HPDE6-E6E7 (cell line): ENCODE measurements around the gene MDN1.
A peak's percentile ranks its signal among the peaks of the same experiment; 100 is the strongest.
"Not testable (repeated sequence)": the region's sequence is repeated elsewhere in the genome, so short reads cannot be mapped to it uniquely, and the experiment has no call there.

Experiments used
- DNase-seq: peaks from one replicate; pipeline ENCODE4 v3.0.0; 2011; ENCODE audit warnings: missing footprints; ENCODE audit errors: extremely low spot score

Gene MDN1

DNA sequence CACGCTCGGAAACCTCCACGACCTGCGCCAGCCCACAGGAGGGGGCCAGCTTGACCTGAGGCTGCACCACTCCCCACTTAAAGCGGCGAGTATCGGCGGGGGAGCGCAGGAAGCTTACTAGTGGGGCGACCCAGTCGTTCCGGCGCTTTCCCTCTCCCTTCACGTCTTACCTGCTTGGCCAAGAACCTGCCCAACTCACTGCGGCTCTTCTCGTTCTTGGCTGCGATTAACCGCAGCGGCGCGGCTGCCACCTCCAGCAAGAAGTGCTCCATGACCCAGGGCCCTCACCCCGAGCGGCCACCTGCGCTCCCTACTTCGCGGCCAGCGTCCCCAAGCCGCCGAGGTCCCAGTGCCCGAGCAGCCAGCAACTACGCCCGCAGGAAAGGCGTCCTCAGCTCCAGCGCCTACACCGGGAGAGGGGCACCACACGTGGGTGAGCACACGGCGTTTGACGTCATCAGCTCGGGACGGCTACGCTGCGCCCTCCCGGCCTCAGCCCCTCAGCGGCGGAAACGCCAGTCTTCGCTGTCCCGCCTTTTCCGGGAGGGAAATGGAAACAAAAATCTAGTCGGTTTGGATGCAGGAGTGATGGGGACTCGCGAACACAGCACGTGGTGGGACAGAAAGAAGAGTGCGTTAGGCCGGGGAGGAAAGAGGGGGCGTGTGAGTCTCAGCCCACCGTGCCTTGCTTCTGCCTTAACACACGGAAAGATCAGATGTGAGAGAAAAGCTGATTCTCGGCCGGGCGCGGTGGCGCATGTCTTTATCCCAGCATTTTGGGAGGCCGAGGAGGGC is at the start of gene MDN1:
Gene MDN1 (minus strand): TSS at position 459 of the 795 bp plus-strand sequence. CDS start 187 bp downstream, at position 272.
- DNase-seq = peak; percentile 97

GRCh38 chr6:89866024-89866678 is 46.6 kb upstream of the MDN1 start:
- no peak for DNase-seq

- DNase-seq = no peak
These were observed 43.1 kb upstream of the MDN1 start for GRCh38 chr6:89862698-89863097.

GRCh38 chr6:89862273-89862672 is 42.7 kb upstream of the MDN1 start:
- DNase-seq = no peak

- DNase-seq = no peak
These were observed 40.1 kb upstream of the MDN1 start for GRCh38 chr6:89859744-89860143.

DNA sequence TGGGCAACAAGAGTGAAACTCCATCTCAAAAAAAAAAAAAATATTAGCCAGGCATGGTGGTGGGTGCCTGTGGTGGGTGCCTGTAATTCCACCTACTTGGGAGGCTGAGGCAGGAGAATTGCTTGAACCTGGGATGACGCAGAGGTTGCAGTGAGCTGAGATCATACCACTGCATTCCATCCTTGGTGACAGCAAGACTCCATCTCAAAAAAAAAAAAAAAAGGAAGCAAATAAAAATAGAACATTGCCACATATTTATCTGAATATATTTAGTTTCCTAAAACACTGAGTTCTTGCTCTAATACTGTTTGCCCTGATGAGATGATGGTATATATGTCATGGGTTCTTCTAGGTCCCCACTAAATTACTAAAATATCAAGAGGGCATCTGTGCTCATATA is 38.4 kb upstream of the MDN1 start:
- DNase-seq = no peak

DNA sequence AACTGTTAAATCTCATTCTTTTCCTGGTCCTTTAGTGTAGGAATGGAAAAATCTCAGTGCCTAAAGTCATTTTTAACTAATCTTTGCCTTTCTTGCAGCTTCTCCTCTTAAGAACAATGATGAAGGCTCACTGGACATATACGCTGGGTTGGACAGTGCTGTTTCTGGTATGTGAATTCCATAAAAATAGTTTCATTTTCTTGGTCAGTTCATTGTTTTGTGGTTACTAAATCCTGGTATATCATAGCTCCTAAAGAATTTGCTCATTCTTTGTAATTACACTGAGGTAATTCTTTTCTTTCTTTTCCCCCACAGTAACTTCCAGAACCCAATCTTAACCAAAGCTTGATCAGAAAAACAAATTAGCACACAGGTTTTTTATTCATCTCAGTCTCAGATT is 33.5 kb upstream of the MDN1 start:
- no peak for DNase-seq

DNA sequence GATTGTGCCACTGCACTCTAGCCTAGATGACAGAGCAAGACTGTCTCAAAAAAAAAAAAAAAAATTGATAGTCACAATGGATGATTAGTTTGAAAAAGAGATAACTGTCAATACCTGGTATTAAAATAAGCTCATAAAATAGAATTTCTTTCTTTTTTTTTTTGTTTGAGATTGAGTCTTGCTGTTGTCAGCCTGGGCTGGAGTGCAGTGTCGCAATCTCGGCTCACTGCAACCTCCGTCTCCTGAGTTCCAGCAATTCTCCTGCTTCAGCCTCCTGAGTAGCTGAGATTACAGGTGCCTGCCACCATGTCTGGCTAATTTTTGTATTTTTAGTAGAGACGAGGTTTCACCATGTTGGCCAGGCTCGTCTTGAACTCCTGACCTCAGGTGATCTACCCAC is 27.9 kb upstream of the MDN1 start:
- not testable (repeated sequence) for DNase-seq

DNA sequence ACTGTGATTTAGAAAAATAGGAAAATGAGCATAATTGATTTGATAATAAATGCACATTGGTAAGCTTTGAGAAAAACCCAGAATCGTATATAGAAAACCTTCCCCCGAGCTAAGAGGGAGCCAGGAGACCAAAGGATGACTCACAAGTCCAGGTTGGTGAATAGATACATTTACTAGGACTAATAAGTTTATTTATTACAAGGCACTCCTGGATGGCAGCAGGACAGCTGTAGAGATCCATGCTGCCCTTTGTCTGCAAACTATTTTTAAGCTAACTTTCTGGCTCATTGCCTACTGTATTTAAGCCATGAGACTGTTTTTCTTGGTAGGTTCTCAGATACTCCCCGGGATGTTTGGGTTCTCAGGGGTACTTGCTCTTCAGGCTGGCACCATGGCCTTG is 23.5 kb upstream of the MDN1 start:
- DNase-seq = no peak

- no peak for DNase-seq
These were observed 22.6 kb upstream of the MDN1 start for GRCh38 chr6:89842228-89842627.

DNA sequence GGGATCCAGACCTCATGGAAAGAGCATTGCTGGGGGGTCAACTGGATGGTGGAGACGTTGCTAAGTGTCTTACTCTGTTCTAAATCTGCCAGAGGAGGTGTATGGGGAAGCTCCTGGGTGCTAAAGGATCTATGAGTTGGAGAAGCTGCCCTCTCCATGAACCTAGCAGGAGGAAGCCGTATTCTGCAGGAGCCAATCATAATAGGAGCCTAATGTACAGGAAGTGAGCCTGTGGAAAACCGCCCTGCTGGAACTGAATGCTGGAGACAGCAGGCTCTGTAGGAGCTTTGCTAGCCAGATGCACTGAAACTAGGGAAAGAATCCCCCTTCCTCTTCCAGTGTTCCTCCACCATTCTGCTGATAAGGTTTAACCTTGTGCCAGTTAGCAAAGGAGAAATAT is 20.9 kb upstream of the MDN1 start:
- no peak for DNase-seq

GRCh38 chr6:89836639-89837222 is 17.1 kb upstream of the MDN1 start:
- DNase-seq = no peak

DNA sequence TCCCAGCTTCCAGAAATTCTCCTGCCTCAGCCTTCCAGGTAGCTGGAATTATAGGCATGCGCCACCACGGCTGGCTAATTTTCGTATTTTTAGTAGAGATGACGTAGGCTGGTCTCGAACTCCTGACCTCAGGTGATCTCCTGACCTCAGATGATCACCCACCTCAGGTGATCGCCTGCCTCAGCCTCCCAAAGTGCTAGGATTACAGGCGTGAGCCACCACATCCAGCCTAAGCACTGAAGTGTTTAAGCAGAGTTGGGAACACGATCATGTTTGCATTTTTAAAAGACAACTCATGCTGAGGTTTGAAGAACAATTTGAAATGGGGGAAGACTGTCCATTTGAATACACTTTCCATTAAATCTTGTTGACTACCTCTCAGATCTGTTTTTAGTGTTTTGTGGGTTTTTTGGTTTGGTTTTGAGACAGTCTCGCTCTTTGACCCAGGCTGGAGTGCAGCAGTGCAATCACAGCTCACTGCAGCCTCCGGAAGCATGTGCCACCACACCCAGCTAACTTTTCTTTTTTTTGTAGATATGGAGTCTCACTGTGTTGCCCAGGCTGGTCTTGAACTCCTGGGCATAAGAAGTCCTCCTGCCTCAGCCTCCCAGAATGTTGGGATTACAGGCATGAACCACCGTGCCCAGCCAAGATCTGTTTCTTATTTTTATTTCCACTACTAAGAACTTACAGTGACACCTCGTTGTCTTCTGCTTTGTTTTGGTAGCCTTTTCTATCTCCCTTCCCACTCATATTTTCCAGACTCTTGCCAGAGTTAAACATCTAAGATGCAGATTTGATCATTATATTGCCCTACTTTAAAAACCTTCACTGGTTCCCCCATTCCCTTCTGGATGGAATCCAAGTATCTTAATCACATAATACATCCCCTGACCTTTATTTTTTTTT is 15.5 kb upstream of the MDN1 start:
- DNase-seq = no peak

DNA sequence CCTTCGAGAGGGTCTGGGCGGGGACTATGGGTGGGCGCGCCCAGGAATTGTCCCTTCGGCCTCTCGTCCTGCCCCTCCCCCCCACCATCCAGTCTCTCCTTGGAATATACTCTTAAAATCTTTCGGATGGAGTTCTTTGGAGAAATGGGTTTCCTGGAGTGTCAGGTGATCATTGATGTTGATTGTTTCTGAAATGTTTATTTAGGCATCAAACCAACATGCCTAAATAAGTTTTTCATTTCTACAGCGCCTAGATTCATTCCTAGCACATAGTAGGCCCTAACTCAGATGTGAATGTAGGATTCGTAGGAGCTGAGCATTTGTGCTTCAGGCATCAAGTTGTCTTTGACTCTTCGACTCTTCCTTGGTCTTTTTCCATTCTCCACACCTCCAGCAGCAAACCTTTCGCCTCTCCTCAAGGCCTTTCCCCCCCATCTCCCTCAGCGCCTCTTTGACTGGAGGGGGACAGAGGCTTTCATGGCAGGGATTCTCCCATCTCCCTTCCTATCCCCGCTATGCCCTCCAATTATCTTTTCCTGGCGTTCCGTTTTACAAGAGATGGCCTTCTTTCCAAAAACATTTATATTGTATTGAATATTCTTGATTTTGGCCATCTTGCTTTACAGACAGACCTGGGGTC is 10.7 kb upstream of the MDN1 start:
- no peak for DNase-seq

DNA sequence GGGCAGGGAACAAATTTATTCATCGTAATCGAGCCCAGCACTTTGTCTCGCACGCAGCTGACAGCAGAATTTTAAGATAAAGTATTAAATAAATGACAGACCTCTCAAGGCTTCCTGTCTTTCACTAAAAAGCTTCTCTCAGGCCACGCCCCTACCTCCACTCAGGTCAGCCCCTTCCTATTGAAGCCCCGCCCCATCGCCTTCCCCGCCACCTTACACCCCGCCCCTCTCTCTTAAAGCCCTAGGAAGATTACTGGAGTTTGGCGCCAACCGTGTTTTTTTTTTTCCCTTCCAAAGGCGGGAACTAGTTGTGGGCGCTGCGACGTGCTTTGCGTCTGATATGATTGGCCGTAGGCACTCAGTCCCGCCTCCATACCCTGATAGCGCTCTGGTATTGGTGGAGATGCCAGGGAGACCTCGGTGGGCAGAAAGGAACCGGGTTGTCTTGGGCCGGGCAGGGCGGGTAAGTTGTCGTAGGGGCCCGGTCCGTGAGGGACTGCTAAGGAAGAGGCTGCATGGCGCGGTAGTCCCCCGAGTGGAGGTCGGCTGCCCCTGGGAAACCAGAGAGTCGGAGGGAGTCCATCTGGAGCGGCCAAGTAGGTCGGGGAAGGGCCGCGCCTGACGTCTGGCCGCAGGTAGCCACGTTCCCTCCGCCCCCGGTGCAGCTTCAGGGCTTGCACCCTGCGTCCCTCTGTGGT is 10.0 kb upstream of the MDN1 start, which contains the start of gene CASP8AP2:
Gene CASP8AP2 (plus strand): TSS at position 409 of the 698 bp plus-strand sequence.
- DNase-seq = peak; percentile 97

DNA sequence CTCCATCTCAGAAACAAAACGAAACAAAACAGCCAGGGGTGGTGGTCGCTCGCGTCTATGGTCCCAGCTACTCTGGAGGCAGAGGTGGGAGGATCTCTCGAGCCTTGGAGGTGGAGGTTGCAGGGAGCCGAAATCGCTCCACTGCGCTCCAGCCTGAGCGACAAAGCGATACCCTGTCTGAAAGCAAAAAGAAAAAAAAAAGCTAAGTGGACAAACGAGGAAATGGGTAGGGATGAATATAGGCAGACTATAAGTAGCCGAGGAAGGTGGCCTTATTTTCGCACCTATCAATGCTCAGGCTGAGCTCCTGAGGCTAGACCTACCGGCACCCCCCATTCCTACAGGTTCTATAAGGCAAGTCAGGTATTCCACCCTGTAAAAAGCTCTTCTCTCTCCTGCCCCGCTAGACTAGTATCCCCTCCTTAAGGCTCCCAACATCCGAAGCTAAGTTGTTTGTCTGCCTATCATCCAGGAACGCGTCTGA is 9.4 kb upstream of the MDN1 start:
- peak; percentile 28 for DNase-seq

- DNase-seq = not testable (repeated sequence)
These were observed 8.9 kb upstream of the MDN1 start for GRCh38 chr6:89828475-89828987.

- DNase-seq = no peak
These were observed 6.5 kb upstream of the MDN1 start for GRCh38 chr6:89826029-89826528.

DNA sequence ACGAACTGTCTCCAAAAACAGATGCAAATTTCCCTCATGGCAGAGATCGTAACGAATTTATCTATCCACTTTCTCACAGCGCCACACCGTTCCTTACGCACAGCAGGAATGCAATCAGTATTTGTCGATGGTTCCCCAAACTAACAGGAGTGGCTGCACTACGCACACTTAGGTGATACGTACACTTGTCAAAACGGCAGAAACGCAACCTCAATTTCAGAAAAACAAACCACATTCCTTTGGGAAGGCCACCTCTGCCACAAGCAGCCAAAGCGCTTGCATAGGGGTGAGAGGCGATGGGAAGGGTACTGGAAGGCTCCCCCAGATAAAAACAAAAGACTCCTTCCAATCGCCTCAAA is 638 bp downstream of the MDN1 start:
- no peak for DNase-seq

DNA sequence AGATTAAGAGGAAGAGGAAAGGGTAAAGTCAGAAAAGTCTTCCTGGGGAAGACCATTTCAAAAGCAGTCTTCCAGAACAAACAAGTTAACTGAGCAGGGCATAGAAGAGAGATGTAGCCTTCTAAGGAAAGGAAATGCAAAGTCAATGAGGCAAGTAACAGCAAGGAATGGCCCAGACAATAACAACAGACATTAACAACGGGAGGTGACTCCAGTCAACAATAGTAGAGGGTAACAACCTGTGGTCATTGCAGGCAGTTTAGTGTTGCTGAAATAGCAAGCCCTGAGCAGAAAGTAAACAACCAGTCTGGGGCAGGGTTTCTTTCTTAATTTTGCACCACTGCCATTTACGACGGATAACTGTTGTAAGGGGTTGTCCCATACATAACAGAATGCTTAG is 2.1 kb downstream of the MDN1 start:
- no peak for DNase-seq
